ENCODE measurements around the gene PCDH9.

PCDH9 gene

GRCh38 chr13:66543780-66544179 lies 686.4 kb downstream of the PCDH9 start:
- TF ChIP-seq CTCF (IDR thresholded peaks at IDR 0.05; ENCODE audit: low read depth, low read length), result peak; percentile 16

GRCh38 chr13:66537417-66537816 lies 692.7 kb downstream of the PCDH9 start:
- no peak for DNase-seq (ENCODE audit: low read depth, low spot score)

More at GRCh38 chr13:66543780-66544179, 686.4 kb downstream of the PCDH9 start:
- DNase-seq (ENCODE audit: low read depth, low spot score), result no peak
- in situ Hi-C loops (cut with HindIII; ENCODE audit: low sequenced_read_pairs), result no loop called here
- no peak overlapping the region for H3K4me3 ChIP-seq (ENCODE audit: low read depth, low read length)

GRCh38 chr13:66536746-66537145 lies 693.4 kb downstream of the PCDH9 start:
- in situ Hi-C loops (cut with HindIII; ENCODE audit: low sequenced_read_pairs), result no loop called here

More at GRCh38 chr13:66537417-66537816, 692.7 kb downstream of the PCDH9 start:
- TF ChIP-seq CTCF (IDR thresholded peaks at IDR 0.05; ENCODE audit: low read depth, low read length), result no peak
- in situ Hi-C loops (cut with HindIII; ENCODE audit: low sequenced_read_pairs), result no loop called here
- no peak overlapping the region for H3K4me3 ChIP-seq (ENCODE audit: low read depth, low read length)

GRCh38 chr13:66534561-66534960 lies 695.6 kb downstream of the PCDH9 start:
- in situ Hi-C loops (cut with HindIII; ENCODE audit: low sequenced_read_pairs), result no loop called here
- no peak overlapping the region for H3K4me3 ChIP-seq (ENCODE audit: low read depth, low read length)
- no peak for TF ChIP-seq CTCF (IDR thresholded peaks at IDR 0.05; ENCODE audit: low read depth, low read length)
- DNase-seq (ENCODE audit: low read depth, low spot score), result peak; percentile 52

More at GRCh38 chr13:66536746-66537145, 693.4 kb downstream of the PCDH9 start:
- no peak for DNase-seq (ENCODE audit: low read depth, low spot score)
- H3K4me3 ChIP-seq (ENCODE audit: low read depth, low read length), result no peak overlapping the region
- no peak for TF ChIP-seq CTCF (IDR thresholded peaks at IDR 0.05; ENCODE audit: low read depth, low read length)

GRCh38 chr13:66532845-66533244 lies 697.3 kb downstream of the PCDH9 start:
- in situ Hi-C loops (cut with HindIII; ENCODE audit: low sequenced_read_pairs), result no loop called here
- no peak for DNase-seq (ENCODE audit: low read depth, low spot score)
- no peak for TF ChIP-seq CTCF (IDR thresholded peaks at IDR 0.05; ENCODE audit: low read depth, low read length)
- no peak overlapping the region for H3K4me3 ChIP-seq (ENCODE audit: low read depth, low read length)

GRCh38 chr13:66532146-66532545 lies 698.0 kb downstream of the PCDH9 start:
- no peak overlapping the region for H3K4me3 ChIP-seq (ENCODE audit: low read depth, low read length)
- peak; percentile 79 for DNase-seq (ENCODE audit: low read depth, low spot score)
- no peak for TF ChIP-seq CTCF (IDR thresholded peaks at IDR 0.05; ENCODE audit: low read depth, low read length)
- in situ Hi-C loops (cut with HindIII; ENCODE audit: low sequenced_read_pairs), result no loop called here

- in situ Hi-C loops (cut with HindIII; ENCODE audit: low sequenced_read_pairs), result no loop called here
- no peak overlapping the region for H3K4me3 ChIP-seq (ENCODE audit: low read depth, low read length)
- no peak for TF ChIP-seq CTCF (IDR thresholded peaks at IDR 0.05; ENCODE audit: low read depth, low read length)
- DNase-seq (ENCODE audit: low read depth, low spot score), result no peak
Observed at GRCh38 chr13:66530686-66531085, 699.5 kb downstream of the PCDH9 start.

Data from astrocyte of the spinal cord (primary cell).